ENCODE data around the gene SLIT3. TPM values are rescaled to one million over a fixed set of nuclear protein-coding genes. Genes with fewer than 3 reads are reported as not detected.

The SLIT3 gene
- total RNA-seq, 4 donors from 2014 or later = 41.1 to 86.6 (median 62.7) TPM

GRCh38 chr5:169131616-169132301, 169.2 kb downstream of the SLIT3 start:
- 57% methylated on average over 4 of the region's 4 CpGs for WGBS
- H3K36me3 ChIP-seq = no peaks in the 10 kb centered on the region
- intact Hi-C loops (cut with DNase I) = no loop called here
- H3K27me3 ChIP-seq = no peaks in the 10 kb centered on the region
- no peaks in the 10 kb centered on the region for H3K9me3 ChIP-seq
- DNase-seq (ENCODE audit: extremely low spot score) = no peak
- H3K4me1 ChIP-seq = peaks cover 5 to 11% (median 8%) of the 10 kb centered on the region in 4 donors
- TF ChIP-seq CTCF (IDR thresholded peaks at IDR 0.05) = no peak
- H3K4me3 ChIP-seq = no peak overlapping the region
- no peak overlapping the region for H3K27ac ChIP-seq (replicated peaks in 1 of 4)

GRCh38 chr5:169128679-169129078, 172.3 kb downstream of the SLIT3 start:
- TF ChIP-seq POLR2A (IDR thresholded peaks at IDR 0.05; ENCODE audit: low read depth) (no peak), EP300 (IDR thresholded peaks at IDR 0.05) (no peak), POLR2AphosphoS5 (IDR thresholded peaks at IDR 0.05) (no peak), CTCF (IDR thresholded peaks at IDR 0.05) (no peak)
- no peak for DNase-seq (ENCODE audit: extremely low spot score)
- no peaks in the 10 kb centered on the region for H3K36me3 ChIP-seq
- H3K9me3 ChIP-seq = no peaks in the 10 kb centered on the region
- no peaks in the 10 kb centered on the region for H3K27me3 ChIP-seq
- 98% methylated on average over 9 of the region's 9 CpGs for WGBS
- intact Hi-C loops (cut with DNase I) = no loop called here
- H3K4me3 ChIP-seq = no peak overlapping the region
- no peak overlapping the region for H3K27ac ChIP-seq (replicated peaks in 1 of 4)
- H3K4me1 ChIP-seq = peaks cover 5 to 21% (median 12%) of the 10 kb centered on the region in 4 donors

GRCh38 chr5:169127431-169127830, 173.5 kb downstream of the SLIT3 start:
- no peak overlapping the region for H3K4me3 ChIP-seq
- TF ChIP-seq EP300 (IDR thresholded peaks at IDR 0.05) = no peak
- TF ChIP-seq CTCF (IDR thresholded peaks at IDR 0.05) = no peak
- no peak for TF ChIP-seq POLR2A (IDR thresholded peaks at IDR 0.05; ENCODE audit: low read depth)
- no peak for TF ChIP-seq POLR2AphosphoS5 (IDR thresholded peaks at IDR 0.05)
- intact Hi-C loops (cut with DNase I) = no loop called here
- no peak for DNase-seq (ENCODE audit: extremely low spot score)
- no peak overlapping the region for H3K27ac ChIP-seq (replicated peaks in 1 of 4)
- H3K4me1 ChIP-seq = peaks cover 5 to 20% (median 12%) of the 10 kb centered on the region in 4 donors
- WGBS = 72% methylated on average over 4 of the region's 4 CpGs
- H3K9me3 ChIP-seq = no peaks in the 10 kb centered on the region
- H3K27me3 ChIP-seq = no peaks in the 10 kb centered on the region
- no peaks in the 10 kb centered on the region for H3K36me3 ChIP-seq

DNA sequence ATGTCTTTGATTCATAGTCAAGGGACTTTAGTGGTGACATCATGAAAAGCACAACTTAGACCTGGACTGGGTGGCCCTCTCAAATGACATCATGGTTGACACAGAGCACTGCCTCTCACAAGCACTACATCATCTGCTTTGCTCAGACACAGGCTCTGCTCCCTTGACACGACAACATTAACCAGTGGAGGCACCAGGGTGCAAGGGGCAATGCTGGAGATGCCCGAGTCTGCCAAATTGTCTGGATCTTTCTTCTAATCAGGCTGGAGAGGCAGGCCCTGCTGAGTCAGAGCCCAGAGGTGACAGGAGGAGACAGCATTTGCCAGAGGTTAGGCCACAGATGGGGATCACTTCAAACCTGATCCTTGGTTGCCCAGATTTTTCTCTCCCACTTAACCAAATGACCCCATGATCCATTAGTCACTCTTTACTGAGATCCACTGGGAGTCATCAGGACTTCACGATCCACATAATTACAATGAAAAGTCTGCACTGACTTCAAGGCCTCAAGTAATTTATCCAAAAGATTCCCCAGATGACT, 174.4 kb downstream of the SLIT3 start:
- Histone ChIP-seq H3K36me3 (no peaks in the 10 kb centered on the region), H3K4me1 (peaks cover under 1 to 11% (median 5%) of the 10 kb centered on the region in 4 donors), H3K27ac (replicated peaks in 1 of 4) (peak overlapping the region in 1 of 4 donors; percentile 8), H3K4me3 (no peak overlapping the region), H3K27me3 (no peaks in the 10 kb centered on the region), H3K9me3 (no peaks in the 10 kb centered on the region)
- WGBS = 66% methylated on average over 3 of the region's 3 CpGs
- no peak for DNase-seq (ENCODE audit: extremely low spot score)
- intact Hi-C loops (cut with DNase I) = no loop called here
- TF ChIP-seq EP300 (IDR thresholded peaks at IDR 0.05) (no peak), CTCF (IDR thresholded peaks at IDR 0.05) (no peak), POLR2A (IDR thresholded peaks at IDR 0.05; ENCODE audit: low read depth) (no peak), POLR2AphosphoS5 (IDR thresholded peaks at IDR 0.05) (no peak)

All from esophagus muscularis mucosa (tissue), 4 donors.